ENCODE results near the gene SKAP2. TPM values are rescaled to one million over a fixed set of nuclear protein-coding genes. Genes with fewer than 3 reads are reported as not detected.

SKAP2 gene
- total RNA-seq, 1 experiment from 2014 or later: 66.8 TPM

GRCh38 chr7:26721450-26721849 lies 142.9 kb downstream of the SKAP2 start:
- CTCF ChIA-PET: interaction anchor here (0.7 kb wide), 1 partner anchor 1982 kb away, joined by 3 read pairs; no protein-coding TSS in a partner anchor
- Histone ChIP-seq H3K4me1 (ENCODE audit: control insufficient read depth, insufficient read depth, low read length) (no peaks in the 10 kb centered on the region), H3K36me3 (ENCODE audit: control insufficient read depth, insufficient read depth, low read length) (no peaks in the 10 kb centered on the region), H3K9me3 (ENCODE audit: control insufficient read depth, insufficient read depth, low read depth, low read length) (no peaks in the 10 kb centered on the region), H3K27ac (ENCODE audit: low read length) (no peak overlapping the region), H3K27me3 (ENCODE audit: control insufficient read depth, insufficient read depth, low read length) (no peaks in the 10 kb centered on the region), H3K4me3 (ENCODE audit: low read depth in 2 of 2, low read length in 2 of 2) (no peak overlapping the region)
- DNase-seq (ENCODE audit: low read depth, low spot score) (no peak), ATAC-seq (no peak)
- TF ChIP-seq TCF7L2 (IDR thresholded peaks at IDR 0.05; ENCODE audit: low read depth, low read length): no peak
- intact Hi-C loops (cut with micrococcal nuclease; ENCODE audit: unreplicated experiment) (no loop called here), in situ Hi-C loops (cut with HindIII; ENCODE audit: low pct_unique_long_range_greater_than_20kb, low sequenced_read_pairs) (no loop called here)
- POLR2A ChIA-PET: no interaction called here
- BruUV-seq (replicated peaks): no TSS peak

GRCh38 chr7:26718063-26718462 lies 146.3 kb downstream of the SKAP2 start:
- ATAC-seq (no peak), DNase-seq (ENCODE audit: low read depth, low spot score) (no peak)
- H3K4me3 ChIP-seq (ENCODE audit: low read depth in 2 of 2, low read length in 2 of 2): no peak overlapping the region
- TF ChIP-seq REST (IDR thresholded peaks at IDR 0.05; ENCODE audit: insufficient read depth in 1 of 2, low read depth in 2 of 2, low read length in 1 of 2) (no peak), SIN3A (IDR thresholded peaks at IDR 0.05; ENCODE audit: borderline replicate concordance, insufficient read depth, low read depth, low read length) (no peak), POLR2AphosphoS5 (IDR thresholded peaks at IDR 0.05; ENCODE audit: low read depth, low read length) (no peak), TCF7L2 (IDR thresholded peaks at IDR 0.05; ENCODE audit: low read depth, low read length) (no peak)
- TF ChIP-seq, protein P1, sequence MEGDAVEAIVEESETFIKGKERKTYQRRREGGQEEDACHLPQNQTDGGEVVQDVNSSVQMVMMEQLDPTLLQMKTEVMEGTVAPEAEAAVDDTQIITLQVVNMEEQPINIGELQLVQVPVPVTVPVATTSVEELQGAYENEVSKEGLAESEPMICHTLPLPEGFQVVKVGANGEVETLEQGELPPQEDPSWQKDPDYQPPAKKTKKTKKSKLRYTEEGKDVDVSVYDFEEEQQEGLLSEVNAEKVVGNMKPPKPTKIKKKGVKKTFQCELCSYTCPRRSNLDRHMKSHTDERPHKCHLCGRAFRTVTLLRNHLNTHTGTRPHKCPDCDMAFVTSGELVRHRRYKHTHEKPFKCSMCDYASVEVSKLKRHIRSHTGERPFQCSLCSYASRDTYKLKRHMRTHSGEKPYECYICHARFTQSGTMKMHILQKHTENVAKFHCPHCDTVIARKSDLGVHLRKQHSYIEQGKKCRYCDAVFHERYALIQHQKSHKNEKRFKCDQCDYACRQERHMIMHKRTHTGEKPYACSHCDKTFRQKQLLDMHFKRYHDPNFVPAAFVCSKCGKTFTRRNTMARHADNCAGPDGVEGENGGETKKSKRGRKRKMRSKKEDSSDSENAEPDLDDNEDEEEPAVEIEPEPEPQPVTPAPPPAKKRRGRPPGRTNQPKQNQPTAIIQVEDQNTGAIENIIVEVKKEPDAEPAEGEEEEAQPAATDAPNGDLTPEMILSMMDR (IDR thresholded peaks at IDR 0.05): no peak
- no peak overlapping the region for H3K27ac ChIP-seq (ENCODE audit: low read length)
- POLR2A ChIA-PET: no interaction called here
- no peaks in the 10 kb centered on the region for H3K27me3 ChIP-seq (ENCODE audit: control insufficient read depth, insufficient read depth, low read length)
- BruUV-seq (replicated peaks): no TSS peak
- intact Hi-C loops (cut with micrococcal nuclease; ENCODE audit: unreplicated experiment): no loop called here
- H3K4me1 ChIP-seq (ENCODE audit: control insufficient read depth, insufficient read depth, low read length): no peaks in the 10 kb centered on the region
- H3K9me3 ChIP-seq (ENCODE audit: control insufficient read depth, insufficient read depth, low read depth, low read length): no peaks in the 10 kb centered on the region
- CTCF ChIA-PET: no interaction called here
- in situ Hi-C loops (cut with HindIII; ENCODE audit: low pct_unique_long_range_greater_than_20kb, low sequenced_read_pairs): no loop called here
- no peaks in the 10 kb centered on the region for H3K36me3 ChIP-seq (ENCODE audit: control insufficient read depth, insufficient read depth, low read length)

- ATAC-seq: no peak
These were observed 150.0 kb downstream of the SKAP2 start for GRCh38 chr7:26714438-26714837.

More at GRCh38 chr7:26714438-26714837, 150.0 kb downstream of the SKAP2 start:
- Histone ChIP-seq H3K4me3 (ENCODE audit: low read depth in 2 of 2, low read length in 2 of 2) (no peak overlapping the region), H3K27ac (ENCODE audit: low read length) (no peak overlapping the region), H3K9me3 (ENCODE audit: control insufficient read depth, insufficient read depth, low read depth, low read length) (no peaks in the 10 kb centered on the region), H3K36me3 (ENCODE audit: control insufficient read depth, insufficient read depth, low read length) (no peaks in the 10 kb centered on the region), H3K27me3 (ENCODE audit: control insufficient read depth, insufficient read depth, low read length) (no peaks in the 10 kb centered on the region), H3K4me1 (ENCODE audit: control insufficient read depth, insufficient read depth, low read length) (no peaks in the 10 kb centered on the region)
- TF ChIP-seq SIN3A (IDR thresholded peaks at IDR 0.05; ENCODE audit: borderline replicate concordance, insufficient read depth, low read depth, low read length): no peak
- TF ChIP-seq POLR2AphosphoS5 (IDR thresholded peaks at IDR 0.05; ENCODE audit: low read depth, low read length): no peak
- TF ChIP-seq REST (IDR thresholded peaks at IDR 0.05; ENCODE audit: insufficient read depth in 1 of 2, low read depth in 2 of 2, low read length in 1 of 2): no peak
- TF ChIP-seq, protein P1 (IDR thresholded peaks at IDR 0.05): no peak
- no peak for TF ChIP-seq TCF7L2 (IDR thresholded peaks at IDR 0.05; ENCODE audit: low read depth, low read length)
- ChIA-PET CTCF (interaction anchor here (0.7 kb wide), 1 partner anchor 70 kb away, joined by 3 read pairs; no protein-coding TSS in a partner anchor), POLR2A (no interaction called here)
- in situ Hi-C loops (cut with HindIII; ENCODE audit: low pct_unique_long_range_greater_than_20kb, low sequenced_read_pairs): no loop called here
- intact Hi-C loops (cut with micrococcal nuclease; ENCODE audit: unreplicated experiment): no loop called here
- no peak for DNase-seq (ENCODE audit: low read depth, low spot score)
- no TSS peak for BruUV-seq (replicated peaks)

All from Panc1 (cell line).